Astrocyte of the spinal cord (primary cell): ENCODE measurements around the gene NTF3.

Source experiments
- DNase-seq: peaks from one replicate; pipeline ENCODE4 v3.0.0; 2011; ENCODE audit warnings: low read depth, low spot score
- H3K4me3 ChIP-seq: 2 replicates; pipeline ENCODE4 v1.5.1; 2011; ENCODE audit warnings: low read depth, mild to moderate bottlenecking, low read length, moderate library complexity
- CTCF ChIP-seq: IDR thresholded peaks from 2 replicates; pipeline ENCODE4 v1.5.1; 2012; ENCODE audit warnings: low read depth, mild to moderate bottlenecking, low read length, inconsistent platforms
- in situ Hi-C: cut with HindIII; loops from 2 replicates; pipeline ENCODE4 v1.10.0; 2017; ENCODE audit warnings: low sequenced_read_pairs

The NTF3 gene

DNA sequence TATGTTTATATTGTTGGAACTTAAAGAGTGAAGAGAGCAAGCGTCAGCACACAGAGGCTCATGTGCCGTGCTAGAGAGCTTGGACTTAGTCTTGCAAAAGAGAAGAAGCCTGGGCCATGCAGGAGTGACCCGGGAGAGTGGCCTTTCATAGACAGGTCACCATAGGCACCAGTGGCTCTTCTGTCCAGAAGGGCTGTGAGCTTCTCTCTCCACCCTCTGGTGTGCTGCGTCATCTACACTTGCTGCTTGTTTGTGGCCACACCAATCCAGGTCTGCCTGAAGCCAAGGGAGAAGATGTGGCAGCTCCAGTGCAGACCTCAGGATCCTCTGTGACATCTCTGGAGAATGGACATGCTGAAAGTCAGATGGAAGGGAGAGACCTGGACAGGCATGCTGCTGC, 74.4 kb downstream of the NTF3 start:
- in situ Hi-C loops = no loop called here
- H3K4me3 ChIP-seq = no peak overlapping the region
- no peak for TF ChIP-seq CTCF
- DNase-seq = no peak

- no peak for DNase-seq
- no peak overlapping the region for H3K4me3 ChIP-seq
- TF ChIP-seq CTCF = no peak
- in situ Hi-C loops = no loop called here
Observed at GRCh38 chr12:5506821-5507231, 74.9 kb downstream of the NTF3 start.

DNA sequence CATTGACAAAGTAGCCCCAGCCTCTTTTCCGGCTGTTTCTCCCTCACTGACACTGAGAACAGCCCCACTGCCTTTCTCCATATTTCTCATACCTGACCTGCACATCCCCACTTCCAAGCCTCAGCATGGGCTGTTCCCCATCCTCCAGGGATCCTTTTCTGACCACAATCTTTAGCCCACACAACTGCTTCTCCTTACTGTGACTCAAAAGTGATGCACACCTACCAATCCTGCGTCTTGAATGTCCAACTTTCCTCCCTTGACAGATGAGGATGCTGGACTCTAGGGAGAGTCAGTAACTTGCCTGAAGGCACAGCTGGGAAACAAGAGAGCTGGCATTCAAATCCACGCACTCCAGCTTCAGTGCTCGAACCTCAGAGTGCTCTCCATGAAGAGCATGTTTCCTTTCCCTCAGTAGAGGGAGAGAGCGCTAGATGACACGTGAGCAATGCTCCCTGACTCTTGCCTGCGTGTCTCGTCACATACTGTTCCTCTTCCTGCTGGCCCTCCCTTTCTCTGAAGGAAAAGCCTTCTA, 75.6 kb downstream of the NTF3 start:
- no peak for DNase-seq
- no peak overlapping the region for H3K4me3 ChIP-seq
- no peak for TF ChIP-seq CTCF
- in situ Hi-C loops = no loop called here

- in situ Hi-C loops = no loop called here
- TF ChIP-seq CTCF = no peak
- no peak overlapping the region for H3K4me3 ChIP-seq
- DNase-seq = no peak
Observed at GRCh38 chr12:5507944-5508343, 76.0 kb downstream of the NTF3 start.

DNA sequence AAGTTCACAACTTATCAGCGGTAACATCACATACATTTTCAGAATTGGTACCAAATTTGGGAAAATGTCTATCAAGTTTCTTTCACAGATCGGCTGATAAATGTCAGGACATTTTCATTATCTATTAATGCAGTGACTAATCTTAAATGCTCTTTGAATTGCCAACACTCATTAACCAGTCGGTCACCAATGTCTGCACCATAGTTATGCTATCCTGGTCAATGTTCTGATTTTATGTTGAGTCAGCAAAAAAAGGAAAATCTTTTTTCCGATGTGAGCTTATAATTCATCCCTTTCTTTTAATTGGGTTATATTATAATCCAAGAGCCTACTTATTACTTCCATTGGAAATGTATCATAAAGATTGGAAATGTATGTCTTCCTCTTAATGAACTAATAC, 77.2 kb downstream of the NTF3 start:
- in situ Hi-C loops = no loop called here
- TF ChIP-seq CTCF = no peak
- H3K4me3 ChIP-seq = no peak overlapping the region
- no peak for DNase-seq

DNA sequence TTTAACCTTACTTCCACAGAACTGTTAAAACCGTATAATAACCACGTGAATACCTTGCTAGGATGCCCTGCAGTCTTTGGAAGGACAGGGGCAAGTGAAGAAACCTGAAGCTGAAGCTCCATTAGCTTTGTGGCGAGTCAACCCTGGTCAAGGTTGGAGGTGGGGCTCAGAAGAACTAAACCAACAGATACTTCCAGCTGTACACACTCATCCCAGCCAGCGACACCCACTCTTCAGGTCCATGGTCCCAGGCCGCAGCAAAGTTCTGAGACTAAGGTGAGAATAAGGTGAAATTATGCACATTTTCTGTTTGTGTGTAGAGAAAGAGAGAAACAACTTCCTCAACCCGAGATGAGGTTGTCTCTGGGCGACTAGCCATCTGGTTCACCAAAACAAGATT, 77.6 kb downstream of the NTF3 start:
- no peak for DNase-seq
- no peak overlapping the region for H3K4me3 ChIP-seq
- in situ Hi-C loops = no loop called here
- no peak for TF ChIP-seq CTCF
